ENCODE measurements around the gene ALKBH8.
"Not testable (repeated sequence)": the region's sequence is repeated elsewhere in the genome, so short reads cannot be mapped to it uniquely, and the experiment has no call there.

- not testable (repeated sequence) for TF ChIP-seq EZH2 (IDR thresholded peaks at IDR 0.05; ENCODE audit: low read depth, low read length, severe bottlenecking); EP300 (IDR thresholded peaks at IDR 0.05; ENCODE audit: borderline replicate concordance in 1 of 2, low read depth in 2 of 2, low read length in 2 of 2); CTCF (IDR thresholded peaks at IDR 0.05; ENCODE audit: control extremely low read depth in 1 of 3, insufficient read depth in 1 of 3, low read depth in 1 of 3, low read length in 3 of 3); ZNF274 (IDR thresholded peaks at IDR 0.05; ENCODE audit: borderline replicate concordance, extremely low read depth, low read length); FOSL1 (IDR thresholded peaks at IDR 0.05; ENCODE audit: insufficient read depth, low read depth, low read length); CEBPB (IDR thresholded peaks at IDR 0.05; ENCODE audit: low read depth, low read length)
These were observed 99.2 kb downstream of the ALKBH8 start for GRCh38 chr11:107466275-107466866.
